Activated CD8-positive, alpha-beta memory T cell treated with anti-CD3 and anti-CD28 coated beads for 48 hours (primary cell): ENCODE results near the gene WDR27.

ENCODE experiments used
- DNase-seq, 3 experiments: peaks; one replicate each; pipeline ENCODE4 v3.0.0-alpha.2; 2020; ENCODE audit warnings: low read depth in 2 of 3, low spot score in 2 of 3

The WDR27 gene

GRCh38 chr6:169701954-169702839 lies at the start of gene WDR27, which contains the start of gene C6orf120:
Gene WDR27 (minus strand): TSS chr6:169702029. CDS start chr6:169689005, 13,024 bp downstream.
Gene C6orf120 (plus strand): TSS chr6:169702126. CDS start chr6:169702460, 334 bp downstream.
- DNase-seq: peak; percentile 94 to 97 (median 96)

- DNase-seq: no peak
These were observed 44.7 kb upstream of the WDR27 start for GRCh38 chr6:169746556-169746955.

- DNase-seq: no peak
These were observed 43.6 kb upstream of the WDR27 start for GRCh38 chr6:169745405-169745804.

- no peak for DNase-seq
These were observed 39.5 kb upstream of the WDR27 start for GRCh38 chr6:169741344-169741743.

- DNase-seq: no peak
These were observed 37.2 kb upstream of the WDR27 start for GRCh38 chr6:169738976-169739529.

- no peak for DNase-seq
These were observed 36.6 kb upstream of the WDR27 start for GRCh38 chr6:169738204-169738975.

- DNase-seq: no peak
These were observed 28.1 kb upstream of the WDR27 start for GRCh38 chr6:169729961-169730360.

- DNase-seq: no peak
These were observed 25.1 kb upstream of the WDR27 start for GRCh38 chr6:169726963-169727362.

GRCh38 chr6:169726049-169726400 lies 24.2 kb upstream of the WDR27 start:
- no peak for DNase-seq

- DNase-seq: no peak
These were observed 23.6 kb upstream of the WDR27 start for GRCh38 chr6:169725125-169726048.

- DNase-seq: peak; percentile 44 to 59 (median 48)
These were observed 22.8 kb upstream of the WDR27 start, which contains the start of gene PHF10 for GRCh38 chr6:169724494-169725124. Gene PHF10 (minus strand): TSS chr6:169724500. CDS start chr6:169723931, 569 bp downstream.

GRCh38 chr6:169723991-169724493 lies 22.2 kb upstream of the WDR27 start:
- DNase-seq: peak in 1 of 3 experiments; percentile 12

- peak; percentile 32 to 54 (median 45) for DNase-seq
These were observed 21.5 kb upstream of the WDR27 start for GRCh38 chr6:169723200-169723909.

- DNase-seq: peak in 1 of 3 experiments; percentile 27
These were observed 20.8 kb upstream of the WDR27 start for GRCh38 chr6:169722362-169723199.

GRCh38 chr6:169720207-169720855 lies 18.5 kb upstream of the WDR27 start:
- DNase-seq: no peak

- DNase-seq: no peak
These were observed 17.3 kb upstream of the WDR27 start for GRCh38 chr6:169719117-169719516.

- DNase-seq: no peak
These were observed 12.8 kb upstream of the WDR27 start for GRCh38 chr6:169714595-169714994.

GRCh38 chr6:169714178-169714577 lies 12.3 kb upstream of the WDR27 start:
- no peak for DNase-seq
